Calu3 (cell line): ENCODE measurements around the gene GLB1L. TPM values are rescaled to one million over a fixed set of nuclear protein-coding genes. Genes with fewer than 3 reads are reported as not detected.

Experiments
- BruUV-seq: library from RNA; stranded (reverse); fragments of 400-500 nt; replicated peaks from 2 replicates; lab custom pipeline; 2021; lab: Mats Ljungman, UMichigan
- CTCF ChIA-PET: fragments of 300-600 bp; sonication (Branson Sonifier 250); formaldehyde crosslinking; loops from one replicate; lab custom pipeline; 2022; ENCODE audit warnings: antibody characterized with exemption; lab: Charles Lee
- DNase-seq: peaks from one replicate; pipeline ENCODE4 v3.0.0; 2022
- H3K27ac Mint-ChIP-seq: one replicate; pipeline ENCODE4 v1.8.0; 2022; ENCODE audit warnings: mixed read lengths; ENCODE audit not compliant: unreplicated experiment
- H3K27me3 Mint-ChIP-seq: one replicate; pipeline ENCODE4 v1.8.0; 2022; ENCODE audit warnings: mixed read lengths; ENCODE audit not compliant: unreplicated experiment
- H3K36me3 Mint-ChIP-seq: one replicate; pipeline ENCODE4 v1.8.0; 2022; ENCODE audit warnings: mild to moderate bottlenecking, moderate library complexity, mixed read lengths; ENCODE audit not compliant: insufficient read depth, unreplicated experiment
- H3K4me1 Mint-ChIP-seq: one replicate; pipeline ENCODE4 v1.8.0; 2022; ENCODE audit warnings: mild to moderate bottlenecking, low read depth, mixed read lengths; ENCODE audit not compliant: unreplicated experiment
- H3K4me3 Mint-ChIP-seq: one replicate; pipeline ENCODE4 v1.8.0; 2022; ENCODE audit warnings: mild to moderate bottlenecking, low read depth, moderate library complexity, mixed read lengths; ENCODE audit not compliant: unreplicated experiment
- H3K9me3 Mint-ChIP-seq: one replicate; pipeline ENCODE4 v1.8.0; 2022; ENCODE audit warnings: low read depth, mixed read lengths; ENCODE audit not compliant: unreplicated experiment
- intact Hi-C: fragments of 100-400 bp; cut with micrococcal nuclease; formaldehyde crosslinking; loops from one replicate; pipeline ENCODE4 v1.10.0; 2022; ENCODE audit not compliant: unreplicated experiment
- total RNA-seq: library from RNA; stranded (reverse); gene quantifications from 2 replicates; pipeline ENCODE4 v1.2.3, GENCODE V29; 2022
- TF ChIP-seq, protein P1 (sequence below): fragments of 200-600 bp; IDR thresholded peaks from one replicate; pipeline ENCODE4 v1.8.0; 2022; ENCODE audit warnings: antibody characterized with exemption; ENCODE audit not compliant: unreplicated experiment

Gene GLB1L
- total RNA-seq, 1 experiment from 2014 or later: 12.1 TPM

DNA sequence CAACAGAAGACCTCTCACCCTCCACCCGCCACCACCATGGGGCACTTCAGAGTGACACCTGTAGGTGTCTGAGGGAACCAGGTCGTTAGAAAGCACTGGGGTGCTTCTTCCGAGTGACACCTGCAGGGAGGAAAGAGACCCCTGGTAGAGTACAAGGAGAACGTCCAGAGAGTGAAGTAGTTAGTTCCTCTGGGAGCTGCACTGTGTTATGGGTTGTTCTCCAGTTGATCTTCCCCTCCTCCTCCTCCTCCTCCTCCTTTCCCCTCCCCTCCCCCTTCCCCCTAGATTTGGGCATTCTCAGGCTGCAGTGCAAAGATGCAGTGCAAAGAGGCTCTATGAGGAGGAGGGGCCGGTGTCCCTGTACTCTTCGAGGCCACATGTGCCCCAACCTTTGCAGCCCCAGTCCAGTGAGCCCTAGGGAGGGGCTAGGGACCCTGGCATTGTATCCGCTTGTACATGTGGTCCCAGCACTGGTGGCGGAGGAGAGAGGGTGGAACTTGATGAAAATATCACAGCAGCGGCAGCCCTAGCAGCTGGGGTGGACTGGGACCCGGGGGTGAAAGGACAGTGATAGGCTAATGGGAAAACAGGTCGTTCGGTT is 34.8 kb upstream of the GLB1L start:
- intact Hi-C loops: loop anchor here (1.0 to 5.0 kb wide), 2 partner anchors 31 to 63 kb away; partner anchors contain the start of gene ABCB6
- TF ChIP-seq, protein P1, sequence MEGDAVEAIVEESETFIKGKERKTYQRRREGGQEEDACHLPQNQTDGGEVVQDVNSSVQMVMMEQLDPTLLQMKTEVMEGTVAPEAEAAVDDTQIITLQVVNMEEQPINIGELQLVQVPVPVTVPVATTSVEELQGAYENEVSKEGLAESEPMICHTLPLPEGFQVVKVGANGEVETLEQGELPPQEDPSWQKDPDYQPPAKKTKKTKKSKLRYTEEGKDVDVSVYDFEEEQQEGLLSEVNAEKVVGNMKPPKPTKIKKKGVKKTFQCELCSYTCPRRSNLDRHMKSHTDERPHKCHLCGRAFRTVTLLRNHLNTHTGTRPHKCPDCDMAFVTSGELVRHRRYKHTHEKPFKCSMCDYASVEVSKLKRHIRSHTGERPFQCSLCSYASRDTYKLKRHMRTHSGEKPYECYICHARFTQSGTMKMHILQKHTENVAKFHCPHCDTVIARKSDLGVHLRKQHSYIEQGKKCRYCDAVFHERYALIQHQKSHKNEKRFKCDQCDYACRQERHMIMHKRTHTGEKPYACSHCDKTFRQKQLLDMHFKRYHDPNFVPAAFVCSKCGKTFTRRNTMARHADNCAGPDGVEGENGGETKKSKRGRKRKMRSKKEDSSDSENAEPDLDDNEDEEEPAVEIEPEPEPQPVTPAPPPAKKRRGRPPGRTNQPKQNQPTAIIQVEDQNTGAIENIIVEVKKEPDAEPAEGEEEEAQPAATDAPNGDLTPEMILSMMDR: peak; percentile 2
- DNase-seq: no peak
- Mint-ChIP-seq H3K4me1 (peaks cover 41% of the 10 kb centered on the region), H3K9me3 (no peaks in the 10 kb centered on the region), H3K4me3 (peak overlapping the region; percentile 87), H3K27ac (peak overlapping the region; percentile 83), H3K27me3 (no peaks in the 10 kb centered on the region), H3K36me3 (peaks cover 27% of the 10 kb centered on the region)
- BruUV-seq: no TSS peak
- CTCF ChIA-PET: interaction anchor here (2.4 to 4.0 kb wide), 2 partner anchors 15 to 31 kb away, joined by 16 to 41 read pairs; no protein-coding TSS in a partner anchor

DNA sequence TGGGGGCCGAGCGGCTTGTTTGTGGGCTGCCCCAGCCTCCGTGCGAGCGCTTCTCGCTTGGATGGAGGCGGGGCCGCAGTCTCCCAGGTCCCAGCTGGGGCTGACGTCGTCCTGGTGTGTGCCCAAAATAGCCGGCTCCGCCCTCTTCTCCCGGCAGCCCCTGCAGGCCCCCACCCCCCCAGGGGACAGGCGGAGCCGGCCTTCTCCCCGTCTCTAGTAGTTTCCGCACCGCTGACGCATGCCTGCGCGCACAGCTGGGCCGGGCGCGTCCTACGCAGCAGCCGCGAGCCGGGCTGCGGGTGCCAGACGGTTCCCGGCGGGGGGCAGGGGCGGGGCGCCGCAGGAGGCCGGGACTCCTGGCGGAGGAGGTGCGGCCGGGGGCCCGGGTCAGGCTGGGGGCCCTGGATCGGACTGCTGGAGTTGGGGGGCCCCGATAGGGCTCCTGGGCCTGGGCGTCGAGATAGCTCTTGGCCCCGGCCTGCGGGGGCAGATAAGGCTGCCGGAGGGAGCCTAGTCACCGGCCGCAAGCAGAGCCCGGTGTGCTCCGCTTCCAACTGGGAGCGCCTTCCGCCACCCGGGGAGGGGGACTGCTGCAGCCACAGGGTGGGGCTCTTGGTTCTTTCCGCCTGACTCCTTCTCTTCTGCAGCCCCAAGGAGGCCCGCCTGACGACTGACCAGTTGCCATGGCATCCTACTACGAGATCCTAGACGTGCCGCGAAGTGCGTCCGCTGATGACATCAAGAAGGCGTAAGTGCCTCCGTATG is 34.1 kb upstream of the GLB1L start, which contains the start of gene DNAJB2:
Gene DNAJB2, plus strand, starts transcription at position 216 of the 765 bp plus-strand sequence. Its CDS starts 468 bp downstream, at position 684.
- intact Hi-C loops: loop anchor here (1.0 to 5.0 kb wide), 2 partner anchors 30 to 62 kb away; partner anchors contain the start of gene ABCB6
- TF ChIP-seq, protein P1: no peak
- Mint-ChIP-seq H3K36me3 (peaks cover 32% of the 10 kb centered on the region), H3K27me3 (no peaks in the 10 kb centered on the region), H3K9me3 (no peaks in the 10 kb centered on the region), H3K4me3 (peak within 1 kb of the TSS; percentile 87), H3K4me1 (peaks cover 48% of the 10 kb centered on the region), H3K27ac (peak within 1 kb of the TSS; percentile 83)
- DNase-seq: peak; percentile 99
- CTCF ChIA-PET: interaction anchor here (0.6 to 4.0 kb wide), 10 partner anchors 8 to 103 kb away, joined by 3 to 41 read pairs (median 4); partner anchors contain the start of genes ANKZF1, ATG9A, CNPPD1 and TUBA4A
- BruUV-seq: no TSS peak

DNA sequence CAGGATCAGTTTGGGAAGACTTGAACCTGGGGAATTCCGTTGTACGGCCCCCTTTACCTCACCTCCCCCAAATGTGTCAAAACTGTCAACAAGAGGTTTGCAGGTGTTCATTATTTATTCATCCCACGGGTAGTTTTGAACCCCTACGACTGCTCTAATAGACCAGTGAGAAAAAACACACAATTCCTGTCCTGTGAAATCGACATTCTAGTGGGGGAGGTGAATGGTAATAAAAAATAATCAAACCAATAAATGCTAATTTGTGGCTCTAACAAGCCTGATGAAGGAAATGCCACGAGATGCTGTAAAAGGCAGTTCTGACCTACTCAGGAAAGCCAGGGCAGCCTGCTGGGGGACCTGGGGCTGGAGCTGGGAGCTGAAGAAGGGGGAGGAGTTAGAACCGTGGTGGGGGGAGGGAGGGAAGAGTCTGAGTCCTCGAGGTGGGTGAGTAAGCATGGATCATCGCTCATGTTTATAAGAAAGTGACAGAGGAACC is 33.5 kb upstream of the GLB1L start:
- H3K27ac Mint-ChIP-seq: peak overlapping the region; percentile 83
- H3K27me3 Mint-ChIP-seq: no peaks in the 10 kb centered on the region
- H3K4me3 Mint-ChIP-seq: peak overlapping the region; percentile 87
- no peak for DNase-seq
- H3K36me3 Mint-ChIP-seq: peaks cover 39% of the 10 kb centered on the region
- BruUV-seq: TSS peak; percentile 93
- no peaks in the 10 kb centered on the region for H3K9me3 Mint-ChIP-seq
- TF ChIP-seq, protein P1: no peak
- peaks cover 54% of the 10 kb centered on the region for H3K4me1 Mint-ChIP-seq
- intact Hi-C loops: loop anchor here (1.0 to 5.0 kb wide), 2 partner anchors 29 to 61 kb away; partner anchors contain the start of gene ABCB6
- CTCF ChIA-PET: interaction anchor here (0.6 to 4.0 kb wide), 11 partner anchors 9 to 102 kb away, joined by 3 to 41 read pairs (median 3); partner anchors contain the start of genes ANKZF1, ATG9A, CNPPD1 and GLB1L
